WERI-Rb-1 (cell line): ENCODE results near the gene PTPN3.
A peak's percentile ranks its signal among the peaks of the same experiment; 100 is the strongest.

ENCODE experiments used
- DNase-seq: peaks from one replicate; pipeline ENCODE4 v3.0.0-alpha.2; 2020
- H3K27ac ChIP-seq: fragments of 250-450 bp; sonication (Bioruptor Pico); 2 replicates; pipeline ENCODE4 v1.5.1; 2020; ENCODE audit warnings: mild to moderate bottlenecking, moderate library complexity
- H3K27me3 ChIP-seq: fragments of 250-450 bp; sonication (Bioruptor Pico); 2 replicates; pipeline ENCODE4 v1.5.1; 2021; ENCODE audit warnings: mild to moderate bottlenecking, low read depth, moderate library complexity; ENCODE audit not compliant: insufficient read depth, severe bottlenecking
- H3K36me3 ChIP-seq: fragments of 250-450 bp; sonication (Bioruptor Pico); 2 replicates; pipeline ENCODE4 v1.5.1; 2020; ENCODE audit warnings: mild to moderate bottlenecking, moderate library complexity
- H3K4me3 ChIP-seq: 2 replicates; pipeline ENCODE4 v1.5.1; 2011; ENCODE audit warnings: low read depth, mild to moderate bottlenecking, control low read depth, low read length
- H3K9me3 ChIP-seq: fragments of 250-450 bp; sonication (Bioruptor Pico); 2 replicates; pipeline ENCODE4 v1.5.1; 2021; ENCODE audit warnings: mild to moderate bottlenecking, moderate library complexity; ENCODE audit not compliant: severe bottlenecking
- TF ChIP-seq, protein P1 (sequence below): IDR thresholded peaks from 2 replicates; pipeline ENCODE4 v1.5.1; 2011; ENCODE audit warnings: low read depth, mild to moderate bottlenecking, control low read depth, inconsistent platforms, low read length

The PTPN3 gene

DNA sequence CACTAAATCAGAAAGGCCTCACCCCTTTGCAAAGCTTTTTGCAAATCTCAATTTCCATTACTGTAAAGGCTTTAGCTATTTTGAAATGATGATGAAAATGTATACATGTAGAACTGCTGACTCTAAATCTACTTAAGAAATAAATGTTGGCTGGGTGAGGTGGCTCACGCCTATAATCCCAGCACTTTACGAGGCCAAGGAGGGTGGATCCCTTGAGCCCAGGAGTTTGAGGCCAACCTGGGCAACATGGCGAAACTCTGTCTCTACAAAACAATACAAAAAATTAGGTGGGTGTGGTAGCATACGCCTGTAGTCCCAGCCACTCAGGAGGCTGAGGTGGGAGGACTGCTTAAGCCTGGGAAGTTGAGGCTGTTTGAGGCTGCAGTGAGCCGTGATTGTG is 64.6 kb downstream of the PTPN3 start:
- Histone ChIP-seq H3K4me3 (no peak overlapping the region), H3K36me3 (no peaks in the 10 kb centered on the region), H3K9me3 (no peaks in the 10 kb centered on the region), H3K27ac (no peak overlapping the region), H3K27me3 (no peaks in the 10 kb centered on the region)
- TF ChIP-seq, protein P1, sequence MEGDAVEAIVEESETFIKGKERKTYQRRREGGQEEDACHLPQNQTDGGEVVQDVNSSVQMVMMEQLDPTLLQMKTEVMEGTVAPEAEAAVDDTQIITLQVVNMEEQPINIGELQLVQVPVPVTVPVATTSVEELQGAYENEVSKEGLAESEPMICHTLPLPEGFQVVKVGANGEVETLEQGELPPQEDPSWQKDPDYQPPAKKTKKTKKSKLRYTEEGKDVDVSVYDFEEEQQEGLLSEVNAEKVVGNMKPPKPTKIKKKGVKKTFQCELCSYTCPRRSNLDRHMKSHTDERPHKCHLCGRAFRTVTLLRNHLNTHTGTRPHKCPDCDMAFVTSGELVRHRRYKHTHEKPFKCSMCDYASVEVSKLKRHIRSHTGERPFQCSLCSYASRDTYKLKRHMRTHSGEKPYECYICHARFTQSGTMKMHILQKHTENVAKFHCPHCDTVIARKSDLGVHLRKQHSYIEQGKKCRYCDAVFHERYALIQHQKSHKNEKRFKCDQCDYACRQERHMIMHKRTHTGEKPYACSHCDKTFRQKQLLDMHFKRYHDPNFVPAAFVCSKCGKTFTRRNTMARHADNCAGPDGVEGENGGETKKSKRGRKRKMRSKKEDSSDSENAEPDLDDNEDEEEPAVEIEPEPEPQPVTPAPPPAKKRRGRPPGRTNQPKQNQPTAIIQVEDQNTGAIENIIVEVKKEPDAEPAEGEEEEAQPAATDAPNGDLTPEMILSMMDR = no peak
- no peak for DNase-seq

DNA sequence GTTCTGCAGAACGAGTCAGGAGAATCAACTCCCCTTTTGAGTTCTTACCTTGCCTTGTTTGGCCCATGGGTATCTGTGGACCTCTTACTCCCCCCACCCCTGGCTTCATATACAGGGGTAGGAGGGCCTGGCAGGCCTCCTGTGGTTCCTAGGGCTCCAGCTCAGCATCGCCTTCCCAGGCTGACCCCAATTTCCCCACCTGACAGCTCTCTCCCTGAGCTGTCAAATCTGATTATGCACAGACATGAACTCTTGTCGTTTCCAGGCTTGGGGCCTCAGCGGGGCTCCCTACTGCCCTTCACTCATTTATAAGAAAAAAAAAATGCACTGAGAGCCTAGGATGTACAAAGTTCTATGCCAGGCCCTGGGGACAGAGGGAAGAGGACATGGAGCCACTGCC is 67.9 kb downstream of the PTPN3 start:
- no peak overlapping the region for H3K4me3 ChIP-seq
- H3K27ac ChIP-seq = no peak overlapping the region
- DNase-seq = no peak
- no peaks in the 10 kb centered on the region for H3K9me3 ChIP-seq
- H3K36me3 ChIP-seq = no peaks in the 10 kb centered on the region
- TF ChIP-seq, protein P1 = no peak
- H3K27me3 ChIP-seq = no peaks in the 10 kb centered on the region

DNA sequence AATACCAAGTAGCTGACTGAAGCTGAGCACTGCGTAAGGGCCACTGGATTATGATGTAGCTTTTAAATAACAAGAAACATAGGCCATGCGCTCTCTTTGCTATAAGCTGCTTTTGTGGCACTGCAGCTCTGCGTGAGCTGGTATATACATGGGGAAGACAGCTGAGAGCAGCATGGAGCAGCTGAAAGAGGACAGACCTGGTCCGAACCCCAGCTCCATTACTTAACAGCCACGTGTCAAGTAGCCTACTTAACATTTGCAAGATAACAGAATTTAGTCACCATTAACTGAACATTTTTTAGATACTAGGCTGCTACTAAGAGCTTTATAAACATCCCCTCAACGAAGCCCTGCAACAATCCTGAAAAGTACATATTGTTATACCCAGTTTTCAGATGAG is 69.3 kb downstream of the PTPN3 start:
- H3K4me3 ChIP-seq = no peak overlapping the region
- TF ChIP-seq, protein P1 = no peak
- no peaks in the 10 kb centered on the region for H3K27me3 ChIP-seq
- H3K9me3 ChIP-seq = no peaks in the 10 kb centered on the region
- DNase-seq = peak; percentile 54
- no peak overlapping the region for H3K27ac ChIP-seq
- H3K36me3 ChIP-seq = no peaks in the 10 kb centered on the region

DNA sequence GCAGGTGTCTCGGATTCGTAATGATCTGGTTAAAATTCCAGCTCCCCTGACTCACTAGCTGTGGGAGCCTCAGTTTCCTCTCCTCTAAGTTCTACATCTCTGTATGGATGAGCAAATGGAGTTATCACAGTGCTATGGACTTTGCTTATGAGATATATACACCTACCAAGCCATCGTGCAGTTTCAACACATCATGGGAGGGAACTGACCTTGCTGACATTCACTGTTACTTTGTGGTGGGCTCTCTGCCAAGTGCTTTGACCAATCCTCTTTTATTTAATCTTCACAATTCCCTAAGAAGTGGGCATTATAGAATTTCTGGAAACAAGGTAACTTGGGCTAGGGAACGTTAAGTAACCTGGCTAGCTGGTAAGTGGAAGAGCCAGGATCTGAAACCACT is 70.2 kb downstream of the PTPN3 start:
- Histone ChIP-seq H3K9me3 (no peaks in the 10 kb centered on the region), H3K36me3 (no peaks in the 10 kb centered on the region), H3K27ac (no peak overlapping the region), H3K27me3 (no peaks in the 10 kb centered on the region), H3K4me3 (no peak overlapping the region)
- TF ChIP-seq, protein P1 = no peak
- DNase-seq = no peak

DNA sequence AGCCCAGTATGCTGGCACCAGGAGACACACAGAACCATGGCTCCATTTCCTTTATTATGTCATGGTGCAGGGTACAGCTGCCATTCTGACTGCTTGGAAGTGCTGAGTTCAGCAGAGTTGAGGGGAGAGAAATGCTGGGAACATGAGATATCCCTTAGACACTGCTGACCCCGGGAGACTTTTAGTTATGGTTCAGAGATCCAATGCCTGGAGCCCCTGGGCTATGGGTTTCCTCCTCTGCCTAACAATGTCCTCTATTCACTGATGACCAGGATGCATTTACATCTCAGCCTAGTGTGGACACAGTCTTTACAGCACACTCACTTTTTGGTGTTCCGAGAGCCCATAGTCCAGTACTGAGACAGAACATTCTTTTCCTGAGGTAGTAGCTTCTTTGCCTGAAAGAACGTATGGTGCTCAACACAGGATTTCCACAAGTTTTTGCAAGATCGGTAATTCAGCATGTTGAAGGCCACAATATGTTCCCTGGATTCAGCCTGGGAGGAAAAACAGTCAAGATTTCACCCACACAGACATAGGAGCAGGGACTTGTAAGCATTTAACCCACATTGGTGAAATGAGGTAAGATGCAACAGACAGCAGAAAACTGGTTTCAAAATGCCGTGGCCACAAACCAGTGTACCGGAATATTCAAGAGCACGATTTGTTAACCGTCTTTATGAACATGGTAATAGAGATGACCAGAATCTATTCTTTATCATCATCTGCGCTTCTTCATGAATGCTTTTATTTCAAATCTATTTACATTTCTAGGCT is 71.3 kb downstream of the PTPN3 start:
- no peak overlapping the region for H3K4me3 ChIP-seq
- H3K36me3 ChIP-seq = no peaks in the 10 kb centered on the region
- H3K9me3 ChIP-seq = no peaks in the 10 kb centered on the region
- H3K27me3 ChIP-seq = no peaks in the 10 kb centered on the region
- no peak overlapping the region for H3K27ac ChIP-seq
- TF ChIP-seq, protein P1 = no peak
- no peak for DNase-seq

- Histone ChIP-seq H3K27ac (no peak overlapping the region), H3K36me3 (no peaks in the 10 kb centered on the region), H3K4me3 (no peak overlapping the region), H3K9me3 (no peaks in the 10 kb centered on the region), H3K27me3 (no peaks in the 10 kb centered on the region)
- TF ChIP-seq, protein P1 = no peak
- no peak for DNase-seq
Observed at GRCh38 chr9:109424618-109425017, 73.5 kb downstream of the PTPN3 start.
